NCI-H748 (cell line): ENCODE data around the gene COL23A1.
"Not testable (repeated sequence)": the region's sequence is repeated elsewhere in the genome, so short reads cannot be mapped to it uniquely, and the experiment has no call there.

ENCODE experiments used
- DNase-seq: peaks from one replicate; lab custom pipeline; 2025; ENCODE audit not compliant: unreplicated experiment; lab: John Stamatoyannopoulos, UW

Gene COL23A1

GRCh38 chr5:178328826-178329730 lies 261.1 kb downstream of the COL23A1 start:
- no peak for DNase-seq

- DNase-seq, result no peak
Observed at GRCh38 chr5:178327931-178328711, 262.1 kb downstream of the COL23A1 start.

GRCh38 chr5:178327446-178327845 lies 262.7 kb downstream of the COL23A1 start:
- no peak for DNase-seq

GRCh38 chr5:178326374-178326715 lies 263.8 kb downstream of the COL23A1 start:
- no peak for DNase-seq

GRCh38 chr5:178325679-178326373 lies 264.4 kb downstream of the COL23A1 start:
- DNase-seq, result no peak

GRCh38 chr5:178325311-178325678 lies 264.9 kb downstream of the COL23A1 start:
- no peak for DNase-seq

GRCh38 chr5:178324481-178325310 lies 265.5 kb downstream of the COL23A1 start:
- no peak for DNase-seq

- DNase-seq, result no peak
Observed at GRCh38 chr5:178323961-178324360, 266.2 kb downstream of the COL23A1 start.

GRCh38 chr5:178323541-178323865 lies 266.7 kb downstream of the COL23A1 start:
- DNase-seq, result no peak

- DNase-seq, result no peak
Observed at GRCh38 chr5:178322736-178323540, 267.3 kb downstream of the COL23A1 start.

- no peak for DNase-seq
Observed at GRCh38 chr5:178320281-178320855, 269.8 kb downstream of the COL23A1 start.

GRCh38 chr5:178319541-178320041 lies 270.6 kb downstream of the COL23A1 start:
- DNase-seq, result no peak

GRCh38 chr5:178318893-178319292 lies 271.3 kb downstream of the COL23A1 start:
- DNase-seq, result no peak

GRCh38 chr5:178318382-178318781 lies 271.8 kb downstream of the COL23A1 start:
- DNase-seq, result no peak

- DNase-seq, result not testable (repeated sequence)
Observed at GRCh38 chr5:178317727-178318126, 272.5 kb downstream of the COL23A1 start.

GRCh38 chr5:178314961-178315820 lies 275.0 kb downstream of the COL23A1 start:
- DNase-seq, result no peak

- DNase-seq, result no peak
Observed at GRCh38 chr5:178314061-178314660, 276.0 kb downstream of the COL23A1 start.

- no peak for DNase-seq
Observed at GRCh38 chr5:178313316-178313715, 276.9 kb downstream of the COL23A1 start.
